Natural killer cell treated with Interleukin-12 subunit alpha and Interleukin-12 subunit beta and Interleukin-15 and Interleukin-18, amount 100 ng/mL, for 72 hours (primary cell): ENCODE measurements around the gene MIS18BP1. TPM values are rescaled to one million over a fixed set of nuclear protein-coding genes. Genes with fewer than 3 reads are reported as not detected.
"Not testable (repeated sequence)": the region's sequence is repeated elsewhere in the genome, so short reads cannot be mapped to it uniquely, and the experiment has no call there.

Experiments
- ATAC-seq, 2 donors: fragments of 150-1000 bp; cut with Tn5 transposase in 1 of 2; sonication (Bioruptor Pico), chemical (Tn5 transposase) in 1 of 2; 2 replicates each; pipeline ENCODE4 v1.10.0; 2021
- DNase-seq: peaks from one replicate; pipeline ENCODE4 v3.0.0; 2022; ENCODE audit warnings: low spot score
- H3K27ac Mint-ChIP-seq, 2 donors: 1 replicate in 1 of 2; 2 replicates in 1 of 2; pipeline ENCODE4 v1.8.0; 2022; ENCODE audit warnings: mixed read lengths in 2 of 2, mild to moderate bottlenecking in 1 of 2, moderate library complexity in 1 of 2
- H3K27me3 Mint-ChIP-seq, 2 donors: 1 replicate in 1 of 2; 2 replicates in 1 of 2; pipeline ENCODE4 v1.8.0; 2022; ENCODE audit warnings: mixed read lengths in 2 of 2
- H3K36me3 Mint-ChIP-seq: one replicate; pipeline ENCODE4 v1.8.0; 2022; ENCODE audit warnings: mixed read lengths
- H3K4me1 Mint-ChIP-seq, 2 donors: 1 replicate in 1 of 2; 2 replicates in 1 of 2; pipeline ENCODE4 v1.8.0; 2022; ENCODE audit warnings: low read depth in 2 of 2, mixed read lengths in 2 of 2, mild to moderate bottlenecking in 1 of 2
- H3K4me3 Mint-ChIP-seq: one replicate; pipeline ENCODE4 v1.8.0; 2022; ENCODE audit warnings: mixed read lengths
- H3K9me3 Mint-ChIP-seq: 2 replicates; pipeline ENCODE4 v1.8.0; 2022; ENCODE audit warnings: mixed read lengths
- total RNA-seq, 2 donors: library from RNA; stranded (reverse); gene quantifications; one replicate each; pipeline ENCODE4 v1.2.3, GENCODE V29; 2022

The MIS18BP1 gene
- 10 to 100 TPM; 33.4 to 61.8 TPM for total RNA-seq

- DNase-seq (peak; percentile 97), ATAC-seq (peak; percentile 95 to 97)
- Mint-ChIP-seq H3K4me1 (peaks cover 14 to 21% of the 10 kb centered on the region in 2 donors), H3K27me3 (no peaks in the 10 kb centered on the region), H3K4me3 (peak within 1 kb of the TSS; percentile 91), H3K9me3 (peaks cover 9% of the 10 kb centered on the region), H3K27ac (peak within 1 kb of the TSS; percentile 88 to 92), H3K36me3 (peaks cover 4% of the 10 kb centered on the region)
Observed at GRCh38 chr14:45253070-45253753, at the start of gene MIS18BP1. Gene MIS18BP1 (minus strand): TSS chr14:45253202. CDS start chr14:45247286, 5,916 bp downstream.

- H3K4me1 Mint-ChIP-seq: no peaks in the 10 kb centered on the region
- H3K4me3 Mint-ChIP-seq: no peak overlapping the region
- no peak overlapping the region for H3K27ac Mint-ChIP-seq
- peaks cover 0 to 6% of the 10 kb centered on the region in 2 donors for H3K27me3 Mint-ChIP-seq
- DNase-seq: no peak
- ATAC-seq: no peak
- no peaks in the 10 kb centered on the region for H3K36me3 Mint-ChIP-seq
- peaks cover 4% of the 10 kb centered on the region for H3K9me3 Mint-ChIP-seq
Observed at GRCh38 chr14:45298423-45299117, 45.6 kb upstream of the MIS18BP1 start.

GRCh38 chr14:45294796-45295195, 41.8 kb upstream of the MIS18BP1 start:
- ATAC-seq, DNase-seq, H3K4me3 Mint-ChIP-seq: not testable (repeated sequence)

GRCh38 chr14:45290547-45290946, 37.5 kb upstream of the MIS18BP1 start:
- Mint-ChIP-seq H3K9me3 (peaks cover 14% of the 10 kb centered on the region), H3K4me3 (no peak overlapping the region), H3K36me3 (no peaks in the 10 kb centered on the region), H3K27me3 (peaks cover 6 to 8% of the 10 kb centered on the region in 2 donors), H3K27ac (no peak overlapping the region), H3K4me1 (peaks cover 0 to 4% of the 10 kb centered on the region in 2 donors)
- ATAC-seq (no peak), DNase-seq (no peak)

More at GRCh38 chr14:45294796-45295195, 41.8 kb upstream of the MIS18BP1 start:
- H3K4me1 Mint-ChIP-seq, H3K27ac Mint-ChIP-seq, H3K36me3 Mint-ChIP-seq, H3K27me3 Mint-ChIP-seq: not testable (repeated sequence)
- H3K9me3 Mint-ChIP-seq: peaks cover 12% of the 10 kb centered on the region

- H3K9me3 Mint-ChIP-seq: peaks cover 12% of the 10 kb centered on the region
- H3K27me3 Mint-ChIP-seq: peaks cover 6 to 15% of the 10 kb centered on the region in 2 donors
- H3K27ac Mint-ChIP-seq: no peak overlapping the region
- DNase-seq (no peak), ATAC-seq (no peak)
- H3K4me1 Mint-ChIP-seq: peaks cover 0 to 4% of the 10 kb centered on the region in 2 donors
- no peaks in the 10 kb centered on the region for H3K36me3 Mint-ChIP-seq
- no peak overlapping the region for H3K4me3 Mint-ChIP-seq
Observed at GRCh38 chr14:45287610-45288009, 34.6 kb upstream of the MIS18BP1 start.

- peaks cover 9% of the 10 kb centered on the region for H3K9me3 Mint-ChIP-seq
- H3K4me3 Mint-ChIP-seq: no peak overlapping the region
- H3K27ac Mint-ChIP-seq: no peak overlapping the region
Observed at GRCh38 chr14:45284802-45285201, 31.8 kb upstream of the MIS18BP1 start.

GRCh38 chr14:45281731-45282400, 28.9 kb upstream of the MIS18BP1 start:
- H3K4me3 Mint-ChIP-seq, H3K9me3 Mint-ChIP-seq, H3K4me1 Mint-ChIP-seq, H3K27me3 Mint-ChIP-seq, DNase-seq, ATAC-seq, H3K27ac Mint-ChIP-seq: not testable (repeated sequence)
- peaks cover 11% of the 10 kb centered on the region for H3K36me3 Mint-ChIP-seq

More at GRCh38 chr14:45284802-45285201, 31.8 kb upstream of the MIS18BP1 start:
- Mint-ChIP-seq H3K4me1 (no peaks in the 10 kb centered on the region), H3K36me3 (peaks cover 11% of the 10 kb centered on the region), H3K27me3 (peaks cover 6 to 9% of the 10 kb centered on the region in 2 donors)
- ATAC-seq (no peak), DNase-seq (no peak)

GRCh38 chr14:45271858-45272537, 19.0 kb upstream of the MIS18BP1 start:
- no peak for DNase-seq
- ATAC-seq: no peak
- no peaks in the 10 kb centered on the region for H3K9me3 Mint-ChIP-seq
- H3K27ac Mint-ChIP-seq: no peak overlapping the region
- H3K4me3 Mint-ChIP-seq: no peak overlapping the region
- no peaks in the 10 kb centered on the region for H3K36me3 Mint-ChIP-seq
- no peaks in the 10 kb centered on the region for H3K4me1 Mint-ChIP-seq
- no peaks in the 10 kb centered on the region for H3K27me3 Mint-ChIP-seq

GRCh38 chr14:45270031-45270430, 17.0 kb upstream of the MIS18BP1 start:
- H3K36me3 Mint-ChIP-seq: no peaks in the 10 kb centered on the region
- no peaks in the 10 kb centered on the region for H3K4me1 Mint-ChIP-seq
- H3K27ac Mint-ChIP-seq: no peak overlapping the region
- no peak overlapping the region for H3K4me3 Mint-ChIP-seq
- H3K9me3 Mint-ChIP-seq: no peaks in the 10 kb centered on the region
- peaks cover 0 to 3% of the 10 kb centered on the region in 2 donors for H3K27me3 Mint-ChIP-seq
- no peak for ATAC-seq
- DNase-seq: no peak

- no peak overlapping the region for H3K4me3 Mint-ChIP-seq
- no peaks in the 10 kb centered on the region for H3K36me3 Mint-ChIP-seq
- no peak overlapping the region for H3K27ac Mint-ChIP-seq
- no peaks in the 10 kb centered on the region for H3K4me1 Mint-ChIP-seq
- DNase-seq: no peak
- H3K27me3 Mint-ChIP-seq: peaks cover 6 to 22% of the 10 kb centered on the region in 2 donors
- no peak for ATAC-seq
- no peaks in the 10 kb centered on the region for H3K9me3 Mint-ChIP-seq
Observed at GRCh38 chr14:45267071-45267470, 14.1 kb upstream of the MIS18BP1 start.

GRCh38 chr14:45262637-45263036, 9.6 kb upstream of the MIS18BP1 start:
- Mint-ChIP-seq H3K4me1 (no peaks in the 10 kb centered on the region), H3K27ac (no peak overlapping the region), H3K9me3 (peaks cover 18% of the 10 kb centered on the region), H3K4me3 (no peak overlapping the region), H3K27me3 (peaks cover 14 to 32% of the 10 kb centered on the region in 2 donors), H3K36me3 (peaks cover 27% of the 10 kb centered on the region)
- no peak for DNase-seq
- no peak for ATAC-seq

GRCh38 chr14:45261209-45261608, 8.2 kb upstream of the MIS18BP1 start:
- no peak for ATAC-seq
- Mint-ChIP-seq H3K4me3 (no peak overlapping the region), H3K9me3 (peaks cover 22% of the 10 kb centered on the region)

GRCh38 chr14:45258805-45259204, 5.8 kb upstream of the MIS18BP1 start:
- H3K4me1 Mint-ChIP-seq: no peaks in the 10 kb centered on the region
- H3K27me3 Mint-ChIP-seq: peaks cover 14 to 24% of the 10 kb centered on the region in 2 donors
- DNase-seq: no peak
- peaks cover 27% of the 10 kb centered on the region for H3K36me3 Mint-ChIP-seq
- ATAC-seq: no peak
- peaks cover 22% of the 10 kb centered on the region for H3K9me3 Mint-ChIP-seq
- no peak overlapping the region for H3K27ac Mint-ChIP-seq
- no peak overlapping the region for H3K4me3 Mint-ChIP-seq

More at GRCh38 chr14:45261209-45261608, 8.2 kb upstream of the MIS18BP1 start:
- Mint-ChIP-seq H3K27ac (no peak overlapping the region), H3K4me1 (no peaks in the 10 kb centered on the region), H3K27me3 (peaks cover 14 to 32% of the 10 kb centered on the region in 2 donors), H3K36me3 (peaks cover 27% of the 10 kb centered on the region)
- DNase-seq: no peak
